ENCODE results near the gene MFAP4. TPM values are rescaled to one million over a fixed set of nuclear protein-coding genes. Genes with fewer than 3 reads are reported as not detected.

Gene MFAP4
- total RNA-seq, 1 donor = 3.6 TPM

DNA sequence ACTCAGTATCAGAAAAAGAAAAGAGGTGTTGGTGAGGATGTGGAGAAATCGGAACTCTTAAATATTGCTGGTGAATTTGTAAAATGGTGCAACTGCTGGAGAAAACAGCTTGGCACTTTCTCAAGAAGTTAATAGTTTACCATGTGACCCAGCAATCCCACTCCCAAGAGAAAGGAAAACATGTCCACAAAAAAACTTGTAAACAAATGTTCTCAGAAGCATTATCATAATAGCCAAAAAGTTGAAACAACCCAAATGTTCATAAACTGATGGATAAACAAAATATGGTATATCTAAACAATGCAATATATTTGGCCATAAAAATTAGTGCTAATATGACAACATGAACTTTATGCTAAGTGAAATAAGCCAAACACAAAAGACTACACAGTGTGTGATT lies 11.3 kb downstream of the MFAP4 start:
- Histone ChIP-seq H3K4me1 (ENCODE audit: insufficient read depth, low read length) (peaks cover 21% of the 10 kb centered on the region), H3K36me3 (ENCODE audit: insufficient read depth, low read length) (peaks cover 17% of the 10 kb centered on the region), H3K4me3 (ENCODE audit: insufficient read depth, low read length) (no peak overlapping the region), H3K27ac (ENCODE audit: low read depth, low read length) (no peak overlapping the region), H3K79me2 (ENCODE audit: insufficient read depth, low read length) (peaks cover 35% of the 10 kb centered on the region), H4K20me1 (ENCODE audit: insufficient read depth, low read length) (peaks cover 8% of the 10 kb centered on the region), H3K27me3 (ENCODE audit: insufficient read depth, low read length) (no peaks in the 10 kb centered on the region), H3K4me2 (ENCODE audit: insufficient read depth, low read length) (no peak overlapping the region), H2AFZ (ENCODE audit: low read length) (no peak overlapping the region), H3K9me3 (ENCODE audit: low read depth, low read length) (no peaks in the 10 kb centered on the region)
- TF ChIP-seq, protein P1, sequence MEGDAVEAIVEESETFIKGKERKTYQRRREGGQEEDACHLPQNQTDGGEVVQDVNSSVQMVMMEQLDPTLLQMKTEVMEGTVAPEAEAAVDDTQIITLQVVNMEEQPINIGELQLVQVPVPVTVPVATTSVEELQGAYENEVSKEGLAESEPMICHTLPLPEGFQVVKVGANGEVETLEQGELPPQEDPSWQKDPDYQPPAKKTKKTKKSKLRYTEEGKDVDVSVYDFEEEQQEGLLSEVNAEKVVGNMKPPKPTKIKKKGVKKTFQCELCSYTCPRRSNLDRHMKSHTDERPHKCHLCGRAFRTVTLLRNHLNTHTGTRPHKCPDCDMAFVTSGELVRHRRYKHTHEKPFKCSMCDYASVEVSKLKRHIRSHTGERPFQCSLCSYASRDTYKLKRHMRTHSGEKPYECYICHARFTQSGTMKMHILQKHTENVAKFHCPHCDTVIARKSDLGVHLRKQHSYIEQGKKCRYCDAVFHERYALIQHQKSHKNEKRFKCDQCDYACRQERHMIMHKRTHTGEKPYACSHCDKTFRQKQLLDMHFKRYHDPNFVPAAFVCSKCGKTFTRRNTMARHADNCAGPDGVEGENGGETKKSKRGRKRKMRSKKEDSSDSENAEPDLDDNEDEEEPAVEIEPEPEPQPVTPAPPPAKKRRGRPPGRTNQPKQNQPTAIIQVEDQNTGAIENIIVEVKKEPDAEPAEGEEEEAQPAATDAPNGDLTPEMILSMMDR (IDR thresholded peaks at IDR 0.05; ENCODE audit: extremely low read depth, low read depth, low read length) = no peak
- DNase-seq (ENCODE audit: insufficient read length, low spot score, missing footprints) = no peak

DNA sequence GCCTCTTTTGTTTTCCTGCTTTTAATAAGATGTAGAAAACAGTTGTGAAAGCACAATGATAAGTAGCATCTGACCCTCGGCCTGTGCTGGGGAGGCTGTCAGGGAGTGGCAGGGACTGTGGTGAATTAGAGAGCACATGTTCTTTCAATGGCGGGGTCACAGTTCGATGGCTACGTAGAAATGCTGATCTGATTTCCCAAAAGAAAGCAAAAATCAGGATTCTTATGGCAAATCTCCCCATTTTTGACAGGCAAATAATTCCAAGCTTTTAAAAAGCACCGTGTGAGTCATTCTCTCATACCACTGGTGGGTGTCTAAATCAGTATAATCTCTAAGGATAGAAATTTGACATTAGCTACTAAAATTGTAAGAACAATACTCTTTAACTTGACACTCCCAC lies 12.9 kb downstream of the MFAP4 start:
- no peak overlapping the region for H3K4me2 ChIP-seq (ENCODE audit: insufficient read depth, low read length)
- no peaks in the 10 kb centered on the region for H3K9me3 ChIP-seq (ENCODE audit: low read depth, low read length)
- peak; percentile 79 for DNase-seq (ENCODE audit: insufficient read length, low spot score, missing footprints)
- no peak overlapping the region for H2AFZ ChIP-seq (ENCODE audit: low read length)
- TF ChIP-seq, protein P1 (IDR thresholded peaks at IDR 0.05; ENCODE audit: extremely low read depth, low read depth, low read length) = no peak
- H3K27ac ChIP-seq (ENCODE audit: low read depth, low read length) = no peak overlapping the region
- peaks cover 13% of the 10 kb centered on the region for H3K4me1 ChIP-seq (ENCODE audit: insufficient read depth, low read length)
- H3K27me3 ChIP-seq (ENCODE audit: insufficient read depth, low read length) = no peaks in the 10 kb centered on the region
- peaks cover under 1% of the 10 kb centered on the region for H4K20me1 ChIP-seq (ENCODE audit: insufficient read depth, low read length)
- peaks cover 19% of the 10 kb centered on the region for H3K79me2 ChIP-seq (ENCODE audit: insufficient read depth, low read length)
- peaks cover under 1% of the 10 kb centered on the region for H3K36me3 ChIP-seq (ENCODE audit: insufficient read depth, low read length)
- H3K4me3 ChIP-seq (ENCODE audit: insufficient read depth, low read length) = no peak overlapping the region

DNA sequence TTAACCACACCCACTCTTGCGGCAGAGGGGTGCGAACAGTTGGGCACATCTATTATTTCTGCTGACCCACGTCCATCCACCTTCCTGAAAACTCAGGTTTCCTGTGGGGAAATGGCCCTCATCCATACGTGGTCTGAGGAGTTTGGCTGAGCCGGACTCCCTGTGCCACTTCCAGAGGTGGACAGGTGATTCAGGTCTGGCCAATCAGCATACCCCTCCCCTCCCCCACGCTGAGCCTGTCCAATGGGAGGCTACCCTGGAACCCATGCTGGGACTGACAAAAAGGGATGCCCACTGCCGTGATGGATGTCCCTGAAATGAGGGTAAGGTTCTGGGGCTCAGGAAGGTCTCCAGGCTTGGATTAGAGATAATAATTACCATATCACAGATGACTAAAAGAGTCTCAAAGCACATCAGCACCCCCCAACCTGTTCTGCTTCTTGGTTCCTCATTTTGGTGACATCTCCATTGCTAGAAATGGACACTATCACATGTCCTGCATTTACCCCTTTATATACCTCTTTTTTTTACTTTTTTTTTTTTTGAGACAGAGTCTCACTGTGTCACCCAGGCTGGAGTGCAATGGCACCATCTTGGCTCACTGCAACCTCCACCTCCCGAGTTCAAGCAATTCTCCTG lies 14.0 kb downstream of the MFAP4 start:
- peaks cover 11% of the 10 kb centered on the region for H3K4me1 ChIP-seq (ENCODE audit: insufficient read depth, low read length)

DNA sequence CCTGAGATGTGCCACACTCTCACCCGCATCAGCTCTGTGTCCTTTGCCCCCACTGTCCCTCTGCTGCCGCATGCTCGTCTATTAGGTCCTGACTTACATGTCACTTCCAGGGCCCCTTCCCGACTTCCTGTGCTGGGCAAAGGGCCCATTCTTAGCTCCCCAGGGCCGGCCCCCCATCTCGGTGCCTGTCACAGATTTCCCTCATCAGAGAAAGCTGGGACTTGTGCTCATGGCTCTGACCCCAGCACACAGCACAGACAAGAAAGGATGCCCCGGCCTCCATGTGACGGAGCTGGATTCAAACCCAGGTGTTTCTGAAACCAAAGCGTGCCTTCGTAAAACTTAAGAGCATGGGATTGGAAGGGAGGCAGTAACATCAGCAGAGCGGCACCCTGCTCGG lies 14.6 kb downstream of the MFAP4 start:
- H3K79me2 ChIP-seq (ENCODE audit: insufficient read depth, low read length) = peaks cover 10% of the 10 kb centered on the region
- H2AFZ ChIP-seq (ENCODE audit: low read length) = no peak overlapping the region
- TF ChIP-seq, protein P1 (IDR thresholded peaks at IDR 0.05; ENCODE audit: extremely low read depth, low read depth, low read length) = no peak
- H3K9me3 ChIP-seq (ENCODE audit: low read depth, low read length) = no peaks in the 10 kb centered on the region
- no peaks in the 10 kb centered on the region for H4K20me1 ChIP-seq (ENCODE audit: insufficient read depth, low read length)
- H3K4me3 ChIP-seq (ENCODE audit: insufficient read depth, low read length) = no peak overlapping the region
- no peaks in the 10 kb centered on the region for H3K36me3 ChIP-seq (ENCODE audit: insufficient read depth, low read length)
- no peak overlapping the region for H3K27ac ChIP-seq (ENCODE audit: low read depth, low read length)
- no peak for DNase-seq (ENCODE audit: insufficient read length, low spot score, missing footprints)
- H3K4me2 ChIP-seq (ENCODE audit: insufficient read depth, low read length) = no peak overlapping the region
- H3K27me3 ChIP-seq (ENCODE audit: insufficient read depth, low read length) = no peaks in the 10 kb centered on the region
- H3K4me1 ChIP-seq (ENCODE audit: insufficient read depth, low read length) = peaks cover 11% of the 10 kb centered on the region

More for the DNA sequence above, 14.0 kb downstream of the MFAP4 start:
- no peaks in the 10 kb centered on the region for H3K36me3 ChIP-seq (ENCODE audit: insufficient read depth, low read length)
- no peak overlapping the region for H2AFZ ChIP-seq (ENCODE audit: low read length)
- H3K27ac ChIP-seq (ENCODE audit: low read depth, low read length) = no peak overlapping the region
- peak; percentile 41 for DNase-seq (ENCODE audit: insufficient read length, low spot score, missing footprints)
- H3K27me3 ChIP-seq (ENCODE audit: insufficient read depth, low read length) = no peaks in the 10 kb centered on the region
- no peaks in the 10 kb centered on the region for H4K20me1 ChIP-seq (ENCODE audit: insufficient read depth, low read length)
- no peak overlapping the region for H3K4me2 ChIP-seq (ENCODE audit: insufficient read depth, low read length)
- TF ChIP-seq, protein P1 (IDR thresholded peaks at IDR 0.05; ENCODE audit: extremely low read depth, low read depth, low read length) = no peak
- H3K9me3 ChIP-seq (ENCODE audit: low read depth, low read length) = no peaks in the 10 kb centered on the region
- no peak overlapping the region for H3K4me3 ChIP-seq (ENCODE audit: insufficient read depth, low read length)
- H3K79me2 ChIP-seq (ENCODE audit: insufficient read depth, low read length) = peaks cover 10% of the 10 kb centered on the region
